HEK293 (cell line): ENCODE results near the gene RSPH9.

Experiments used
- BCL11B ChIP-seq: fragments of 450-650 bp; formaldehyde crosslinking; IDR thresholded peaks from 2 replicates; pipeline ENCODE4 v1.5.1; 2016; ENCODE audit warnings: low read depth, missing biosample characterization, missing genetic modification characterization
- CTCF ChIP-seq: fragments of 450-650 bp; formaldehyde crosslinking; IDR thresholded peaks from 2 replicates; pipeline ENCODE4 v1.5.1; 2016; ENCODE audit warnings: missing biosample characterization, missing genetic modification characterization
- FEZF1 ChIP-seq: fragments of 450-650 bp; formaldehyde crosslinking; IDR thresholded peaks from 2 replicates; pipeline ENCODE4 v1.5.1; 2016; ENCODE audit warnings: missing biosample characterization, missing genetic modification characterization
- KLF1 ChIP-seq: fragments of 450-650 bp; formaldehyde crosslinking; IDR thresholded peaks from 2 replicates; pipeline ENCODE4 v1.5.1; 2016; ENCODE audit warnings: missing biosample characterization, missing genetic modification characterization
- MYNN ChIP-seq: fragments of 450-650 bp; formaldehyde crosslinking; IDR thresholded peaks from 2 replicates; pipeline ENCODE4 v1.5.1; 2016; ENCODE audit warnings: missing biosample characterization, missing genetic modification characterization, borderline replicate concordance
- MZF1 ChIP-seq: fragments of 450-650 bp; formaldehyde crosslinking; IDR thresholded peaks from 2 replicates; pipeline ENCODE4 v1.5.1; 2017; ENCODE audit warnings: missing biosample characterization, missing genetic modification characterization, borderline replicate concordance
- RBAK ChIP-seq: fragments of 450-650 bp; formaldehyde crosslinking; IDR thresholded peaks from 2 replicates; pipeline ENCODE4 v1.5.1; 2016; ENCODE audit warnings: missing biosample characterization, missing genetic modification characterization
- SCRT2 ChIP-seq: fragments of 450-650 bp; formaldehyde crosslinking; IDR thresholded peaks from 2 replicates; pipeline ENCODE4 v1.5.1; 2016; ENCODE audit warnings: missing biosample characterization, missing genetic modification characterization
- TCF7L2 ChIP-seq: IDR thresholded peaks from 2 replicates; pipeline ENCODE4 v1.6.1; 2011; ENCODE audit warnings: low read depth, mild to moderate bottlenecking, inconsistent platforms, low read length, moderate library complexity, borderline replicate concordance
- ZEB2 ChIP-seq: fragments of 450-650 bp; formaldehyde crosslinking; IDR thresholded peaks from 2 replicates; pipeline ENCODE4 v1.5.1; 2016; ENCODE audit warnings: missing biosample characterization, missing genetic modification characterization
- ZNF132 ChIP-seq: fragments of 450-650 bp; formaldehyde crosslinking; IDR thresholded peaks from 2 replicates; pipeline ENCODE4 v1.5.1; 2017; ENCODE audit warnings: missing biosample characterization, missing genetic modification characterization, borderline replicate concordance
- ZNF133 ChIP-seq: fragments of 450-650 bp; formaldehyde crosslinking; IDR thresholded peaks from 2 replicates; pipeline ENCODE4 v1.5.1; 2016; ENCODE audit warnings: missing biosample characterization, missing genetic modification characterization
- ZNF214 ChIP-seq: fragments of 450-650 bp; formaldehyde crosslinking; IDR thresholded peaks from 2 replicates; pipeline ENCODE4 v1.5.1; 2017; ENCODE audit warnings: missing biosample characterization, mild to moderate bottlenecking, missing genetic modification characterization, borderline replicate concordance
- ZNF221 ChIP-seq: fragments of 450-650 bp; formaldehyde crosslinking; IDR thresholded peaks from 2 replicates; pipeline ENCODE4 v1.5.1; 2017; ENCODE audit warnings: missing biosample characterization, missing genetic modification characterization, borderline replicate concordance
- ZNF223 ChIP-seq: fragments of 450-650 bp; formaldehyde crosslinking; IDR thresholded peaks from 2 replicates; pipeline ENCODE4 v1.5.1; 2016; ENCODE audit warnings: missing biosample characterization, missing genetic modification characterization
- ZNF501 ChIP-seq: fragments of 450-650 bp; formaldehyde crosslinking; IDR thresholded peaks from 2 replicates; pipeline ENCODE4 v1.5.1; 2016; ENCODE audit warnings: missing biosample characterization, missing genetic modification characterization
- ZNF510 ChIP-seq: fragments of 450-650 bp; formaldehyde crosslinking; IDR thresholded peaks from 2 replicates; pipeline ENCODE4 v1.5.1; 2018; ENCODE audit warnings: mild to moderate bottlenecking, missing genetic modification characterization, missing biosample characterization; ENCODE audit not compliant: insufficient replicate concordance
- ZNF555 ChIP-seq: fragments of 450-650 bp; formaldehyde crosslinking; conservative IDR thresholded peaks from 2 replicates; pipeline ENCODE4 v1.5.1; 2017; ENCODE audit warnings: missing biosample characterization, mild to moderate bottlenecking, missing genetic modification characterization, inconsistent platforms
- ZNF580 ChIP-seq: fragments of 450-650 bp; formaldehyde crosslinking; IDR thresholded peaks from 2 replicates; pipeline ENCODE4 v1.5.1; 2016; ENCODE audit warnings: missing biosample characterization, missing genetic modification characterization
- ZNF704 ChIP-seq: fragments of 450-650 bp; formaldehyde crosslinking; IDR thresholded peaks from 2 replicates; pipeline ENCODE4 v1.5.1; 2016; ENCODE audit warnings: missing biosample characterization, missing genetic modification characterization
- ZNF843 ChIP-seq: fragments of 450-650 bp; formaldehyde crosslinking; IDR thresholded peaks from 2 replicates; pipeline ENCODE4 v1.5.1; 2016; ENCODE audit warnings: missing biosample characterization, missing genetic modification characterization
- ZSCAN18 ChIP-seq: fragments of 450-650 bp; formaldehyde crosslinking; IDR thresholded peaks from 2 replicates; pipeline ENCODE4 v1.5.1; 2016; ENCODE audit warnings: missing biosample characterization, missing genetic modification characterization
- ZSCAN23 ChIP-seq: fragments of 450-650 bp; formaldehyde crosslinking; IDR thresholded peaks from 2 replicates; pipeline ENCODE4 v1.5.1; 2016; ENCODE audit warnings: missing biosample characterization, missing genetic modification characterization
- TF ChIP-seq, protein P1 (sequence below): fragments of 450-650 bp; formaldehyde crosslinking; IDR thresholded peaks from 2 replicates; pipeline ENCODE4 v1.5.1; 2017; ENCODE audit warnings: missing biosample characterization, missing genetic modification characterization
- TF ChIP-seq, protein P2 (sequence below): fragments of 450-650 bp; formaldehyde crosslinking; IDR thresholded peaks from 2 replicates; pipeline ENCODE4 v1.5.1; 2016; ENCODE audit warnings: missing biosample characterization, missing genetic modification characterization
- TF ChIP-seq, protein P3 (sequence below): fragments of 450-650 bp; formaldehyde crosslinking; IDR thresholded peaks from 2 replicates; pipeline ENCODE4 v1.5.1; 2016; ENCODE audit warnings: missing biosample characterization, missing genetic modification characterization

Gene RSPH9

DNA sequence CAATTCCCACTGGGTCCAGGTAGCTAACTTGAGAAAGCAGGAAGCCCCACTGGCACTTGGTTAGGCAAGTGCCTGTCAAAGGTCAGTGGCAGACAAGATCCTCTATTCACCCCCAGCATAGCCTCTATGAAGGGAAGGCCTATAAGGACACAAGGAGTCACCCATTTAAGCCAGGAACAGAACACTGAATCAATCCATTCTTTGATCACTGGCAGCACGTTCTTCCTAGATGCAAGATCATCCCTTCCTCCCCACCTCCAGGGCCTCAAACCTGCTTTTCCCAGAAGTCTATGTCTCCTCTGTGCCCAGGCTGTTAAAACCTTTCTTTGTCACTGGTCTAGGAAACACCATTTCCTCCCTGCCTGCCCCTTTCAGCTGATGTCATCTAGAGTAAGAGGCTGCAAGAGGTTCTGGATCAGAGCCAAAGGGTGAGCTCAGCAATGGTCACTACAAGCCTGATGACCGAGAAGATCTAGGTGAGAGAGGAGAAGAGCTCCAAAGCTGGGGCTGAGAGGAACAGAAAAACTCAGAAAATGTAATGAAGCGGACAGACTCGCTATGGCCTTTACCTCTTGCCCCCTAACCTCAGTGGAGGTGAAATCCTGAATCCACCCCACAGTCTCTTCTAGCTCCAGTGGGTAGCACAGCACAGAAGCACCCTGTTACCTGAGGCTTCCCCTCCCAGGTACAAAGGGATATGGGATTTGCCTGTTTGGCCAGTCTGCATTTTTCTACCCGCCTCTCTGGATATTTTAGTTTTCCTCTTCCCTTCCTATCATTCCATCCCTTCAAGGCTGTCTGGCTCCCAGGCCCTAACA, 17.6 kb upstream of the RSPH9 start (continued):
- TF ChIP-seq RBAK (tag by site-specific recombination) = no peak
- TF ChIP-seq, protein P1, sequence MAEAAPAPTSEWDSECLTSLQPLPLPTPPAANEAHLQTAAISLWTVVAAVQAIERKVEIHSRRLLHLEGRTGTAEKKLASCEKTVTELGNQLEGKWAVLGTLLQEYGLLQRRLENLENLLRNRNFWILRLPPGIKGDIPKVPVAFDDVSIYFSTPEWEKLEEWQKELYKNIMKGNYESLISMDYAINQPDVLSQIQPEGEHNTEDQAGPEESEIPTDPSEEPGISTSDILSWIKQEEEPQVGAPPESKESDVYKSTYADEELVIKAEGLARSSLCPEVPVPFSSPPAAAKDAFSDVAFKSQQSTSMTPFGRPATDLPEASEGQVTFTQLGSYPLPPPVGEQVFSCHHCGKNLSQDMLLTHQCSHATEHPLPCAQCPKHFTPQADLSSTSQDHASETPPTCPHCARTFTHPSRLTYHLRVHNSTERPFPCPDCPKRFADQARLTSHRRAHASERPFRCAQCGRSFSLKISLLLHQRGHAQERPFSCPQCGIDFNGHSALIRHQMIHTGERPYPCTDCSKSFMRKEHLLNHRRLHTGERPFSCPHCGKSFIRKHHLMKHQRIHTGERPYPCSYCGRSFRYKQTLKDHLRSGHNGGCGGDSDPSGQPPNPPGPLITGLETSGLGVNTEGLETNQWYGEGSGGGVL (tag by site-specific recombination) = peak; percentile 63
- TF ChIP-seq ZSCAN18 (tag by site-specific recombination) = no peak
- TF ChIP-seq ZNF214 (tag by site-specific recombination) = no peak
- no peak for TF ChIP-seq ZNF704 (tag by site-specific recombination)
- TF ChIP-seq, protein P2, sequence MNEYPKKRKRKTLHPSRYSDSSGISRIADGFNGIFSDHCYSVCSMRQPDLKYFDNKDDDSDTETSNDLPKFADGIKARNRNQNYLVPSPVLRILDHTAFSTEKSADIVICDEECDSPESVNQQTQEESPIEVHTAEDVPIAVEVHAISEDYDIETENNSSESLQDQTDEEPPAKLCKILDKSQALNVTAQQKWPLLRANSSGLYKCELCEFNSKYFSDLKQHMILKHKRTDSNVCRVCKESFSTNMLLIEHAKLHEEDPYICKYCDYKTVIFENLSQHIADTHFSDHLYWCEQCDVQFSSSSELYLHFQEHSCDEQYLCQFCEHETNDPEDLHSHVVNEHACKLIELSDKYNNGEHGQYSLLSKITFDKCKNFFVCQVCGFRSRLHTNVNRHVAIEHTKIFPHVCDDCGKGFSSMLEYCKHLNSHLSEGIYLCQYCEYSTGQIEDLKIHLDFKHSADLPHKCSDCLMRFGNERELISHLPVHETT (tag by site-specific recombination) = no peak; the same call in none of the 2 replicates
- TF ChIP-seq MYNN (tag by site-specific recombination) = no peak
- no peak for TF ChIP-seq CTCF (tag by site-specific recombination)
- TF ChIP-seq ZNF132 (tag by site-specific recombination) = no peak
- TF ChIP-seq ZSCAN23 = no peak
- TF ChIP-seq, protein P3, sequence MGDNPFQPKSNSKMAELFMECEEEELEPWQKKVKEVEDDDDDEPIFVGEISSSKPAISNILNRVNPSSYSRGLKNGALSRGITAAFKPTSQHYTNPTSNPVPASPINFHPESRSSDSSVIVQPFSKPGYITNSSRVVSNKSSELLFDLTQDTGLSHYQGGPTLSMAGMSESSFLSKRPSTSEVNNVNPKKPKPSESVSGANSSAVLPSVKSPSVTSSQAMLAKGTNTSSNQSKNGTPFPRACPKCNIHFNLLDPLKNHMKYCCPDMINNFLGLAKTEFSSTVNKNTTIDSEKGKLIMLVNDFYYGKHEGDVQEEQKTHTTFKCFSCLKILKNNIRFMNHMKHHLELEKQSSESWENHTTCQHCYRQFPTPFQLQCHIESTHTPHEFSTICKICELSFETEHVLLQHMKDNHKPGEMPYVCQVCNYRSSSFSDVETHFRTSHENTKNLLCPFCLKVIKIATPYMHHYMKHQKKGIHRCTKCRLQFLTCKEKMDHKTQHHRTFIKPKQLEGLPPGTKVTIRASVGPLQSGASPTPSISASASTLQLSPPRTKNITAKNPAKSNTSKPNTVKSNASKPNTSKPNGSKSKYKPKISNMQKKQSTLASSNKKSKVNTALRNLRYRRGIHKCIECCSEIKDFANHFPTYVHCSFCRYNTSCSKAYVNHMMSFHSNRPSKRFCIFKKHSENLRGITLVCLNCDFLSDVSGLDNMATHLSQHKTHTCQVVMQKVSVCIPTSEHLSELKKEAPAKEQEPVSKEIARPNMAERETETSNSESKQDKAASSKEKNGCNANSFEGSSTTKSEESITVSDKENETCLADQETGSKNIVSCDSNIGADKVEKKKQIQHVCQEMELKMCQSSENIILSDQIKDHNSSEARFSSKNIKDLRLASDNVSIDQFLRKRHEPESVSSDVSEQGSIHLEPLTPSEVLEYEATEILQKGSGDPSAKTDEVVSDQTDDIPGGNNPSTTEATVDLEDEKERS (tag by site-specific recombination) = no peak
- TF ChIP-seq ZEB2 (tag by site-specific recombination) = peak; percentile 98
- no peak for TF ChIP-seq ZNF510 (tag by site-specific recombination)
- no peak for TF ChIP-seq SCRT2 (tag by site-specific recombination)
- TF ChIP-seq MZF1 = no peak
- no peak for TF ChIP-seq ZNF580 (tag by site-specific recombination)
- no peak for TF ChIP-seq ZNF223
- peak; percentile 80 for TF ChIP-seq FEZF1
- TF ChIP-seq ZNF221 = no peak
- no peak for TF ChIP-seq ZNF555
- TF ChIP-seq BCL11B (tag by site-specific recombination) = no peak
- TF ChIP-seq KLF1 (tag by site-specific recombination) = no peak
- TF ChIP-seq TCF7L2 = no peak
- no peak for TF ChIP-seq ZNF843
- no peak for TF ChIP-seq ZNF133 (tag by site-specific recombination)
- TF ChIP-seq ZNF501 (tag by site-specific recombination) = no peak
